ENCODE results near the gene ACVR1. TPM values are rescaled to one million over a fixed set of nuclear protein-coding genes. Genes with fewer than 3 reads are reported as not detected.

The ACVR1 gene
- total RNA-seq, 1 experiment from 2014 or later = 27.6 TPM

DNA sequence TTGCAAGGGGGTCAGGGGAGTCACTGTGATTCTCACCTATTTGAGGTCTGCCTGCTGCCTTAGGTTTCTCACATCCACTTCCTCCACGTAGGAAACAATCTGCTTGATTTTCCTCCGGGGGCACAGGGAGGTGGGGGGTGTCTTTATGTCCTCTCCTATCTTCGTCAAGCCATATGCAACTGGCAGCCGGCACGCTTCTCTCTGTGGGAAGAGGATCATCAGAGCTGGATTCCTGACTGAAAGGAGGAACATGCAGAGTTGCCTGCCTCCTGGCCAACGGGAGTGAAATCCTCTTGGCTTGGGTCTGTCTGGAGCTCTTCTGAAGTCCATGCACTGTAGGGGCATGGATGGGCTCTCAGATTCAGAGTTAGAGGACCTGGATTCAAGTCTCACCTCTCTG, 43.1 kb upstream of the ACVR1 start:
- no peaks in the 10 kb centered on the region for H3K4me1 ChIP-seq (ENCODE audit: control insufficient read depth, insufficient read depth, low read length)
- H3K27ac ChIP-seq (ENCODE audit: low read length) = no peak overlapping the region
- H3K36me3 ChIP-seq (ENCODE audit: control insufficient read depth, insufficient read depth, low read length) = no peaks in the 10 kb centered on the region
- intact Hi-C loops (cut with micrococcal nuclease; ENCODE audit: unreplicated experiment) (no loop called here), in situ Hi-C loops (cut with HindIII; ENCODE audit: low pct_unique_long_range_greater_than_20kb, low sequenced_read_pairs) (no loop called here)
- peaks cover 7% of the 10 kb centered on the region; the same call in 1 of the 2 replicates for H3K27me3 ChIP-seq (ENCODE audit: control insufficient read depth, insufficient read depth, low read length)
- no peaks in the 10 kb centered on the region for H3K9me3 ChIP-seq (ENCODE audit: control insufficient read depth, insufficient read depth, low read depth, low read length)
- TF ChIP-seq, protein P1, sequence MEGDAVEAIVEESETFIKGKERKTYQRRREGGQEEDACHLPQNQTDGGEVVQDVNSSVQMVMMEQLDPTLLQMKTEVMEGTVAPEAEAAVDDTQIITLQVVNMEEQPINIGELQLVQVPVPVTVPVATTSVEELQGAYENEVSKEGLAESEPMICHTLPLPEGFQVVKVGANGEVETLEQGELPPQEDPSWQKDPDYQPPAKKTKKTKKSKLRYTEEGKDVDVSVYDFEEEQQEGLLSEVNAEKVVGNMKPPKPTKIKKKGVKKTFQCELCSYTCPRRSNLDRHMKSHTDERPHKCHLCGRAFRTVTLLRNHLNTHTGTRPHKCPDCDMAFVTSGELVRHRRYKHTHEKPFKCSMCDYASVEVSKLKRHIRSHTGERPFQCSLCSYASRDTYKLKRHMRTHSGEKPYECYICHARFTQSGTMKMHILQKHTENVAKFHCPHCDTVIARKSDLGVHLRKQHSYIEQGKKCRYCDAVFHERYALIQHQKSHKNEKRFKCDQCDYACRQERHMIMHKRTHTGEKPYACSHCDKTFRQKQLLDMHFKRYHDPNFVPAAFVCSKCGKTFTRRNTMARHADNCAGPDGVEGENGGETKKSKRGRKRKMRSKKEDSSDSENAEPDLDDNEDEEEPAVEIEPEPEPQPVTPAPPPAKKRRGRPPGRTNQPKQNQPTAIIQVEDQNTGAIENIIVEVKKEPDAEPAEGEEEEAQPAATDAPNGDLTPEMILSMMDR (IDR thresholded peaks at IDR 0.05) = no peak
- TF ChIP-seq SIN3A (IDR thresholded peaks at IDR 0.05; ENCODE audit: borderline replicate concordance, insufficient read depth, low read depth, low read length) (no peak), POLR2AphosphoS5 (IDR thresholded peaks at IDR 0.05; ENCODE audit: low read depth, low read length) (no peak), TCF7L2 (IDR thresholded peaks at IDR 0.05; ENCODE audit: low read depth, low read length) (no peak)
- TF ChIP-seq, protein P2, sequence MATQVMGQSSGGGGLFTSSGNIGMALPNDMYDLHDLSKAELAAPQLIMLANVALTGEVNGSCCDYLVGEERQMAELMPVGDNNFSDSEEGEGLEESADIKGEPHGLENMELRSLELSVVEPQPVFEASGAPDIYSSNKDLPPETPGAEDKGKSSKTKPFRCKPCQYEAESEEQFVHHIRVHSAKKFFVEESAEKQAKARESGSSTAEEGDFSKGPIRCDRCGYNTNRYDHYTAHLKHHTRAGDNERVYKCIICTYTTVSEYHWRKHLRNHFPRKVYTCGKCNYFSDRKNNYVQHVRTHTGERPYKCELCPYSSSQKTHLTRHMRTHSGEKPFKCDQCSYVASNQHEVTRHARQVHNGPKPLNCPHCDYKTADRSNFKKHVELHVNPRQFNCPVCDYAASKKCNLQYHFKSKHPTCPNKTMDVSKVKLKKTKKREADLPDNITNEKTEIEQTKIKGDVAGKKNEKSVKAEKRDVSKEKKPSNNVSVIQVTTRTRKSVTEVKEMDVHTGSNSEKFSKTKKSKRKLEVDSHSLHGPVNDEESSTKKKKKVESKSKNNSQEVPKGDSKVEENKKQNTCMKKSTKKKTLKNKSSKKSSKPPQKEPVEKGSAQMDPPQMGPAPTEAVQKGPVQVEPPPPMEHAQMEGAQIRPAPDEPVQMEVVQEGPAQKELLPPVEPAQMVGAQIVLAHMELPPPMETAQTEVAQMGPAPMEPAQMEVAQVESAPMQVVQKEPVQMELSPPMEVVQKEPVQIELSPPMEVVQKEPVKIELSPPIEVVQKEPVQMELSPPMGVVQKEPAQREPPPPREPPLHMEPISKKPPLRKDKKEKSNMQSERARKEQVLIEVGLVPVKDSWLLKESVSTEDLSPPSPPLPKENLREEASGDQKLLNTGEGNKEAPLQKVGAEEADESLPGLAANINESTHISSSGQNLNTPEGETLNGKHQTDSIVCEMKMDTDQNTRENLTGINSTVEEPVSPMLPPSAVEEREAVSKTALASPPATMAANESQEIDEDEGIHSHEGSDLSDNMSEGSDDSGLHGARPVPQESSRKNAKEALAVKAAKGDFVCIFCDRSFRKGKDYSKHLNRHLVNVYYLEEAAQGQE (IDR thresholded peaks at IDR 0.05; ENCODE audit: insufficient read depth in 1 of 2, low read depth in 2 of 2, low read length in 1 of 2) = no peak
- H3K4me3 ChIP-seq (ENCODE audit: low read depth in 2 of 2, low read length in 2 of 2) = no peak overlapping the region
- DNase-seq (ENCODE audit: low read depth, low spot score) = no peak
- no peak for ATAC-seq
- CTCF ChIA-PET = no interaction called here
- BruUV-seq (replicated peaks) = no TSS peak
- POLR2A ChIA-PET = no interaction called here

DNA sequence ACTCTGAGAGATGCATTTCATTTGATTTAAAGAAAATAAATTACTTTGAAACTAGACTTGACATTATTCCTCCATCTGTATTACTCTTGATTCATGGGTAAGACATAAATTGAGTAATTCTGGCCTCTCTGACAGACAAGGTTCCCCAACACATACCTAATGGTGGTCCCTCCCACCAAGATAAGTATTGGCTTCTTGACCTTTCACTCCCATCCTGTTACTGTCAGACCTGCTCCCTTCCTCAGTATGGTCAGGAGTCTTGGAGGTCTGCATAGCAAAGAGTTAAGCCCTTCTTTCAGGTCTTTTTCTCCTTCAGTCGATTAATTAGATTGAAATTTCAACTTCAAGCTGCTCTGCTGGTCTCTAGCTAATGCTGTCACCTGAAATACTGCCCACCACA, 42.2 kb upstream of the ACVR1 start:
- no peak overlapping the region for H3K27ac ChIP-seq (ENCODE audit: low read length)
- DNase-seq (ENCODE audit: low read depth, low spot score) (no peak), ATAC-seq (no peak)
- TF ChIP-seq SIN3A (IDR thresholded peaks at IDR 0.05; ENCODE audit: borderline replicate concordance, insufficient read depth, low read depth, low read length) (no peak), TCF7L2 (IDR thresholded peaks at IDR 0.05; ENCODE audit: low read depth, low read length) (no peak), POLR2AphosphoS5 (IDR thresholded peaks at IDR 0.05; ENCODE audit: low read depth, low read length) (no peak)
- TF ChIP-seq, protein P1 (IDR thresholded peaks at IDR 0.05) = no peak
- TF ChIP-seq, protein P2 (IDR thresholded peaks at IDR 0.05; ENCODE audit: insufficient read depth in 1 of 2, low read depth in 2 of 2, low read length in 1 of 2) = no peak
- intact Hi-C loops (cut with micrococcal nuclease; ENCODE audit: unreplicated experiment) = no loop called here
- no peak overlapping the region for H3K4me3 ChIP-seq (ENCODE audit: low read depth in 2 of 2, low read length in 2 of 2)
- no peaks in the 10 kb centered on the region for H3K36me3 ChIP-seq (ENCODE audit: control insufficient read depth, insufficient read depth, low read length)
- H3K27me3 ChIP-seq (ENCODE audit: control insufficient read depth, insufficient read depth, low read length) = peaks cover 7% of the 10 kb centered on the region; the same call in 1 of the 2 replicates
- in situ Hi-C loops (cut with HindIII; ENCODE audit: low pct_unique_long_range_greater_than_20kb, low sequenced_read_pairs) = no loop called here
- no peaks in the 10 kb centered on the region for H3K9me3 ChIP-seq (ENCODE audit: control insufficient read depth, insufficient read depth, low read depth, low read length)
- no TSS peak for BruUV-seq (replicated peaks)
- CTCF ChIA-PET = no interaction called here
- POLR2A ChIA-PET = no interaction called here
- no peaks in the 10 kb centered on the region for H3K4me1 ChIP-seq (ENCODE audit: control insufficient read depth, insufficient read depth, low read length)

Data from Panc1 (cell line).